ENCODE measurements around the gene ORC5. TPM values are rescaled to one million over a fixed set of nuclear protein-coding genes. Genes with fewer than 3 reads are reported as not detected.
"Not testable (repeated sequence)": the region's sequence is repeated elsewhere in the genome, so short reads cannot be mapped to it uniquely, and the experiment has no call there.

The ORC5 gene
- total RNA-seq, 1 donor from 2014 or later: 14.2 TPM

DNA sequence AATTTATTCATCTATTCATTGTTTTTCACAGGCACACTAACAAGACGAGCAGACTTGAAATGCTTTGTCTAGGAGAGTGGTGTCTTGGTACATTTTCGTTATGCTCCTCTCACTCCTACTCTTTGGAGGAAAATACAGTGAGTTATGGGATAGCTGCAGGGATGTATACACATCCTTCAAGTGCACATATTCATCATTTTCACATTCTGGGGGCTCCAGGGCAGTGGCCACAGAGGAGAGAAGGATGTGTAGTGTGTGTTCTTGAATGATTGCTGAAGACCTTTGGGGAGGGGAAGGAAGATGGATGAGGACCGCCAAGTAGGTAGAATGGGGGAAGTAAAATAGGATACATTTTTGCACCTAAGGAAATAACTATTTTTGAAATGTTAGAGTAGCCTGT lies 34.8 kb upstream of the ORC5 start:
- Mint-ChIP-seq H3K27ac (ENCODE audit: unreplicated experiment) (no peak overlapping the region), H3K9me3 (ENCODE audit: low read depth) (peaks cover 6% of the 10 kb centered on the region), H3K4me3 (ENCODE audit: unreplicated experiment) (no peak overlapping the region), H3K27me3 (ENCODE audit: low read depth) (peaks cover 35% of the 10 kb centered on the region), H3K36me3 (ENCODE audit: low read depth) (no peaks in the 10 kb centered on the region), H3K4me1 (ENCODE audit: low read depth) (no peaks in the 10 kb centered on the region)
- DNase-seq (ENCODE audit: low spot score): no peak
- TF ChIP-seq, protein P1, sequence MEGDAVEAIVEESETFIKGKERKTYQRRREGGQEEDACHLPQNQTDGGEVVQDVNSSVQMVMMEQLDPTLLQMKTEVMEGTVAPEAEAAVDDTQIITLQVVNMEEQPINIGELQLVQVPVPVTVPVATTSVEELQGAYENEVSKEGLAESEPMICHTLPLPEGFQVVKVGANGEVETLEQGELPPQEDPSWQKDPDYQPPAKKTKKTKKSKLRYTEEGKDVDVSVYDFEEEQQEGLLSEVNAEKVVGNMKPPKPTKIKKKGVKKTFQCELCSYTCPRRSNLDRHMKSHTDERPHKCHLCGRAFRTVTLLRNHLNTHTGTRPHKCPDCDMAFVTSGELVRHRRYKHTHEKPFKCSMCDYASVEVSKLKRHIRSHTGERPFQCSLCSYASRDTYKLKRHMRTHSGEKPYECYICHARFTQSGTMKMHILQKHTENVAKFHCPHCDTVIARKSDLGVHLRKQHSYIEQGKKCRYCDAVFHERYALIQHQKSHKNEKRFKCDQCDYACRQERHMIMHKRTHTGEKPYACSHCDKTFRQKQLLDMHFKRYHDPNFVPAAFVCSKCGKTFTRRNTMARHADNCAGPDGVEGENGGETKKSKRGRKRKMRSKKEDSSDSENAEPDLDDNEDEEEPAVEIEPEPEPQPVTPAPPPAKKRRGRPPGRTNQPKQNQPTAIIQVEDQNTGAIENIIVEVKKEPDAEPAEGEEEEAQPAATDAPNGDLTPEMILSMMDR (IDR thresholded peaks at IDR 0.05): no peak

DNA sequence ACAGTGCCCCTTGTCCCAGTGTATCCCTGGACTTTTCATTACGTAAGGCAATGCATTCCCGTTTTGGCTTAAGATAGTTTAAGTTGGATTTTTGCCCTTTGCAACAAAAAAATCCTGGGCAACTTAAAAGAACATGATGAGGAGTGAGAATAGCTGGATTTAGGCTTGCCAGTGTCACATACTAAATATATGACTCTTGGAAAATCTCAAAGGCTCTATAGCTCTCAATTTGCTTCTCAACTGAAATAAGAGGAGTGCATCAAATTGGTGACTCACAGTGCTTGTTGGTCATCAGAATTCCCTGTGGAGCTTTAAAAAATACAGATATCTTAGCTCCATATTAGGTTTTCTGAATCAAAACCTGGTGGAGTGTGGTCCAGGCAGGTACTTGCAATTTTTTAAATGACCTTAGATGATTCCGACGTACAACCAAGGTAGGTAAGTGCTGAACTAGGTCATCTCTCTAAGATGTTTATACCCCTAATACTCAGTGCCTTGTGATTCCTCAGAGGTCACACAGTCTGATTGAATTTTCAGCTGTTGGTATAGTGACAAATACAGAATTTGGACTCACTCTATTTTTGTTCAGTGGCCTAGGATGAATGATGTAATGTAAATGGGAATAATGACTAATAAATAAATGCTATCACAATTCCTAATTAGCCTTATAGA lies 33.9 kb upstream of the ORC5 start:
- H3K9me3 Mint-ChIP-seq (ENCODE audit: low read depth): no peaks in the 10 kb centered on the region
- H3K36me3 Mint-ChIP-seq (ENCODE audit: low read depth): no peaks in the 10 kb centered on the region
- H3K27me3 Mint-ChIP-seq (ENCODE audit: low read depth): peaks cover 30% of the 10 kb centered on the region
- no peak for DNase-seq (ENCODE audit: low spot score)
- H3K4me3 Mint-ChIP-seq (ENCODE audit: unreplicated experiment): no peak overlapping the region
- H3K27ac Mint-ChIP-seq (ENCODE audit: unreplicated experiment): no peak overlapping the region
- no peaks in the 10 kb centered on the region for H3K4me1 Mint-ChIP-seq (ENCODE audit: low read depth)
- TF ChIP-seq, protein P1 (IDR thresholded peaks at IDR 0.05): no peak

DNA sequence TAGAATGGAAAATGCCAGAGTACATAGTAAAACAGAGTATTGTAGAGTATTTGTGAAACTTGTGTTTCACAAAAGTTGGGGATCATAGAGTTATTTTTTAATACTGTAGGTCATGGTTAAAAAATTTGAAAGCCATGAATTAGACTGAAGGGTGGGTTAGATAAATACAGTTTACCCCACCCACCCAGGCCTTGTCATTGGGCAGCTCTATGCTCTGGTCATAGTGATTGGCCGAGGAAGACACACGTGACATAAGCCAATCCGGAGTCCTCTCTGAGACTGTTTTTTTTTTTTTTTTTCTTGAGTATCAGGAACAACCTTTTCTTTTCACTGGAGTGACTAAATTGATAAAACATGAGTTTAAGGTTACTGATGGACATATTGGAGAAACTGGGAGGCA lies 33.3 kb upstream of the ORC5 start:
- Mint-ChIP-seq H3K27me3 (ENCODE audit: low read depth) (peaks cover 31% of the 10 kb centered on the region), H3K4me1 (ENCODE audit: low read depth) (no peaks in the 10 kb centered on the region), H3K36me3 (ENCODE audit: low read depth) (no peaks in the 10 kb centered on the region), H3K4me3 (ENCODE audit: unreplicated experiment) (no peak overlapping the region), H3K9me3 (ENCODE audit: low read depth) (no peaks in the 10 kb centered on the region), H3K27ac (ENCODE audit: unreplicated experiment) (no peak overlapping the region)
- DNase-seq (ENCODE audit: low spot score): no peak
- TF ChIP-seq, protein P1 (IDR thresholded peaks at IDR 0.05): no peak

DNA sequence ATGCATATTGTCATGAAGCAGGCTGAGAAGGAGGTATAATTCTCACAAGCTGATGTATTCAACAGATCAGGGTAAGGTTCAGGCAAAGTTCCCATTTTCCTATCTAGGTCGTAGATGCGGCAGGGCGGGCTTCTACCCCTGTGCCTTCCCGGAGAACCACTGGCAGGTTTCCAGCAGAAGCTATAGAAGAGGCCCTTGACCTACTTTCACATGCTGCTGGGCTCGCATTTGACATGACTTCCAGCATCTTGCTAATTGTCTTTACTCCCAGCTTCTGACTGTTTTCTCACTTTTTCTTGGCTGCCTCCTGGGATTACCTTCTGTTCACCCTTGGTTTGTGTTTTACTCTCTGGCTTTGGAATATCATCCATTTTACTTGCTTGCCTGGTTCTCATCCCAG lies 32.6 kb upstream of the ORC5 start:
- Mint-ChIP-seq H3K27me3 (ENCODE audit: low read depth) (peaks cover 31% of the 10 kb centered on the region), H3K27ac (ENCODE audit: unreplicated experiment) (no peak overlapping the region), H3K4me1 (ENCODE audit: low read depth) (no peaks in the 10 kb centered on the region)

DNA sequence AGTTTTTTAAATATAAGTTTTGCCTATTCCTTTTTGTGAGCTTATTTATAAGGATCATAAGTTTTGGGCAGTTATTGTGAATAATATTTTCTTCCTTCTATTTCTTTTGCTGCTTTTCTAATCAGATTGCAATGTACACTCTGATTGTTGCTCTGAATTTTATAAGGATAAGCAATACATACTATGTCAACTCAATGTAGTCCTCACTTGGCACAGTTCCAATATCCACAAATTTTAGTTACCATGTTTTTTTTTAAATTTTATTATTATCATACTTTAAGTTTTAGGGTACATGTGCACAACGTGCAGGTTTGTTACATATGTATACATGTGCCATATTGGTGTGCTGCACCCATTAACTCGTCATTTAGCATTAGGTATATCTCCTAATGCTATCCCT lies 27.2 kb upstream of the ORC5 start:
- peaks cover 29% of the 10 kb centered on the region for H3K27me3 Mint-ChIP-seq (ENCODE audit: low read depth)
- H3K27ac Mint-ChIP-seq (ENCODE audit: unreplicated experiment); H3K36me3 Mint-ChIP-seq (ENCODE audit: low read depth); H3K4me1 Mint-ChIP-seq (ENCODE audit: low read depth); H3K9me3 Mint-ChIP-seq (ENCODE audit: low read depth); H3K4me3 Mint-ChIP-seq (ENCODE audit: unreplicated experiment); DNase-seq (ENCODE audit: low spot score): not testable (repeated sequence)

More for the DNA sequence above, 32.6 kb upstream of the ORC5 start:
- DNase-seq (ENCODE audit: low spot score): no peak
- Mint-ChIP-seq H3K36me3 (ENCODE audit: low read depth) (no peaks in the 10 kb centered on the region), H3K9me3 (ENCODE audit: low read depth) (no peaks in the 10 kb centered on the region), H3K4me3 (ENCODE audit: unreplicated experiment) (no peak overlapping the region)
- TF ChIP-seq, protein P1 (IDR thresholded peaks at IDR 0.05): no peak
